H7 (cell line): ENCODE data around the gene TTC39A. TPM values are rescaled to one million over a fixed set of nuclear protein-coding genes. Genes with fewer than 3 reads are reported as not detected.

ENCODE experiments used
- DNase-seq: peaks from one replicate; pipeline ENCODE4 v3.0.0; 2012
- H3K27me3 ChIP-seq: 2 replicates; pipeline ENCODE4 v1.6.0; 2011; ENCODE audit warnings: mild to moderate bottlenecking, low read length; ENCODE audit not compliant: control insufficient read depth, insufficient read depth
- H3K36me3 ChIP-seq: replicated peaks from 2 replicates; pipeline ENCODE4 v1.5.1; 2011; ENCODE audit warnings: low read length; ENCODE audit not compliant: control insufficient read depth, insufficient read depth
- H3K4me3 ChIP-seq: 2 replicates; pipeline ENCODE4 v1.5.1; 2011; ENCODE audit warnings: low read depth, mild to moderate bottlenecking, control low read depth, low read length, moderate library complexity; ENCODE audit not compliant: insufficient read depth
- total RNA-seq: library from RNA; depleted of rRNA; stranded (reverse); fragments of >200 nt; shearing (Covaris generic); gene quantifications from 2 replicates; pipeline ENCODE4 v1.2.3, GENCODE V29; 2014

Gene TTC39A
- total RNA-seq, 1 experiment from 2014 or later, result 11.6 TPM

GRCh38 chr1:51313961-51314777, 16.2 kb downstream of the TTC39A start:
- H3K4me3 ChIP-seq, result no peak overlapping the region
- H3K27me3 ChIP-seq, result no peaks in the 10 kb centered on the region
- no peaks in the 10 kb centered on the region for H3K36me3 ChIP-seq
- no peak for DNase-seq

GRCh38 chr1:51313268-51313852, 17.0 kb downstream of the TTC39A start:
- no peaks in the 10 kb centered on the region for H3K36me3 ChIP-seq
- no peaks in the 10 kb centered on the region for H3K27me3 ChIP-seq
- DNase-seq, result peak; percentile 83
- no peak overlapping the region for H3K4me3 ChIP-seq

- Histone ChIP-seq H3K27me3 (no peaks in the 10 kb centered on the region), H3K36me3 (no peaks in the 10 kb centered on the region), H3K4me3 (no peak overlapping the region)
- no peak for DNase-seq
Observed at GRCh38 chr1:51312718-51313117, 17.6 kb downstream of the TTC39A start.

- H3K27me3 ChIP-seq, result no peaks in the 10 kb centered on the region
- H3K36me3 ChIP-seq, result no peaks in the 10 kb centered on the region
- DNase-seq, result no peak
- H3K4me3 ChIP-seq, result no peak overlapping the region
Observed at GRCh38 chr1:51311826-51312225, 18.5 kb downstream of the TTC39A start.

GRCh38 chr1:51310871-51311613, 19.3 kb downstream of the TTC39A start:
- Histone ChIP-seq H3K36me3 (no peaks in the 10 kb centered on the region), H3K27me3 (no peaks in the 10 kb centered on the region), H3K4me3 (no peak overlapping the region)
- peak; percentile 54 for DNase-seq

- DNase-seq, result peak; percentile 42
- no peaks in the 10 kb centered on the region for H3K36me3 ChIP-seq
- no peak overlapping the region for H3K4me3 ChIP-seq
- no peaks in the 10 kb centered on the region for H3K27me3 ChIP-seq
Observed at GRCh38 chr1:51309291-51309690, 21.1 kb downstream of the TTC39A start.

- Histone ChIP-seq H3K27me3 (no peaks in the 10 kb centered on the region), H3K36me3 (no peaks in the 10 kb centered on the region), H3K4me3 (no peak overlapping the region)
- DNase-seq, result no peak
Observed at GRCh38 chr1:51308636-51309035, 21.7 kb downstream of the TTC39A start.

GRCh38 chr1:51306950-51307349, 23.4 kb downstream of the TTC39A start:
- H3K4me3 ChIP-seq, result no peak overlapping the region
- no peaks in the 10 kb centered on the region for H3K36me3 ChIP-seq
- H3K27me3 ChIP-seq, result no peaks in the 10 kb centered on the region
- no peak for DNase-seq

GRCh38 chr1:51305371-51305823, 25.0 kb downstream of the TTC39A start:
- no peaks in the 10 kb centered on the region for H3K27me3 ChIP-seq
- DNase-seq, result peak; percentile 71
- no peaks in the 10 kb centered on the region for H3K36me3 ChIP-seq
- no peak overlapping the region for H3K4me3 ChIP-seq

- Histone ChIP-seq H3K36me3 (no peaks in the 10 kb centered on the region), H3K27me3 (no peaks in the 10 kb centered on the region), H3K4me3 (no peak overlapping the region)
- no peak for DNase-seq
Observed at GRCh38 chr1:51304360-51304759, 26.0 kb downstream of the TTC39A start.

GRCh38 chr1:51303751-51304251, 26.6 kb downstream of the TTC39A start:
- Histone ChIP-seq H3K4me3 (no peak overlapping the region), H3K36me3 (no peaks in the 10 kb centered on the region), H3K27me3 (no peaks in the 10 kb centered on the region)
- no peak for DNase-seq

GRCh38 chr1:51303315-51303714, 27.0 kb downstream of the TTC39A start:
- Histone ChIP-seq H3K36me3 (no peaks in the 10 kb centered on the region), H3K4me3 (no peak overlapping the region), H3K27me3 (no peaks in the 10 kb centered on the region)
- DNase-seq, result peak; percentile 47

GRCh38 chr1:51302746-51303145, 27.6 kb downstream of the TTC39A start:
- no peak for DNase-seq

GRCh38 chr1:51302270-51302669, 28.1 kb downstream of the TTC39A start:
- peak; percentile 30 for DNase-seq
- Histone ChIP-seq H3K36me3 (no peaks in the 10 kb centered on the region), H3K4me3 (no peak overlapping the region), H3K27me3 (peaks cover 4% of the 10 kb centered on the region; the same call in 1 of the 2 replicates)

More at GRCh38 chr1:51302746-51303145, 27.6 kb downstream of the TTC39A start:
- Histone ChIP-seq H3K4me3 (no peak overlapping the region), H3K27me3 (0 out of 2 replicates have a peak, but pooled peaks cover 2% of the 10 kb centered on the region), H3K36me3 (no peaks in the 10 kb centered on the region)
